HepG2 (cell line): ENCODE data around the gene ZNF341. TPM values are rescaled to one million over a fixed set of nuclear protein-coding genes. Genes with fewer than 3 reads are reported as not detected.

Experiments
- BATF2 ChIP-seq: sonication (generic); formaldehyde crosslinking; IDR thresholded peaks from 2 replicates; pipeline ENCODE4 v1.8.0; 2022; ENCODE audit warnings: mild to moderate bottlenecking, missing genetic modification reagents, moderate library complexity
- BCL6 ChIP-seq: IDR thresholded peaks from 2 replicates; pipeline ENCODE4 v1.6.1; 2016; ENCODE audit warnings: missing genetic modification reagents, missing compliant biosample characterization
- CBX2 ChIP-seq, 2 experiments: fragments of 200-600 bp in 1 of 2; sonication (generic); formaldehyde crosslinking in 1 of 2; IDR thresholded peaks; 2 replicates each; pipeline versions ENCODE4 v1.7.0 to v1.8.1; 2018 to 2022; ENCODE audit warnings: low read depth in 2 of 2, low read length in 1 of 2, mild to moderate bottlenecking in 1 of 2, missing genetic modification reagents in 1 of 2
- DMAP1 ChIP-seq: IDR thresholded peaks from 2 replicates; pipeline ENCODE4 v1.6.1; 2016
- FOSL1 ChIP-seq: sonication (generic); formaldehyde crosslinking; IDR thresholded peaks from 2 replicates; pipeline ENCODE4 v1.9.0; 2021; ENCODE audit warnings: missing genetic modification reagents, borderline replicate concordance
- FOSL2 ChIP-seq: sonication (generic); formaldehyde crosslinking; IDR thresholded peaks from 2 replicates; pipeline ENCODE4 v1.4.0; 2020; ENCODE audit warnings: missing genetic modification reagents
- JDP2 ChIP-seq: sonication (generic); formaldehyde crosslinking; IDR thresholded peaks from 2 replicates; pipeline ENCODE4 v1.8.1; 2022; ENCODE audit warnings: missing genetic modification reagents, borderline replicate concordance
- KLF16 ChIP-seq, 2 experiments: sonication (generic) in 1 of 2; formaldehyde crosslinking in 1 of 2; IDR thresholded peaks; 2 replicates each; pipeline versions ENCODE4 v1.6.1 to v1.8.0; 2016 to 2023; ENCODE audit warnings: missing genetic modification reagents in 2 of 2, missing compliant biosample characterization in 1 of 2
- KMT2A ChIP-seq: sonication (generic); formaldehyde crosslinking; IDR thresholded peaks from 2 replicates; pipeline ENCODE4 v1.4.0; 2020; ENCODE audit warnings: missing genetic modification reagents
- MAFK ChIP-seq, 2 experiments: IDR thresholded peaks in 1 of 2; conservative IDR thresholded peaks in 1 of 2; 2 replicates each; pipeline ENCODE4 v1.6.1; 2011; ENCODE audit warnings: improper control_type of control experiment in 2 of 2, low read length in 2 of 2
- MBD4 ChIP-seq: IDR thresholded peaks from 2 replicates; pipeline ENCODE4 v1.6.1; 2012; ENCODE audit warnings: low read length, inconsistent platforms, borderline replicate concordance
- MTA3 ChIP-seq: sonication (generic); formaldehyde crosslinking; IDR thresholded peaks from 2 replicates; pipeline ENCODE4 v1.4.0; 2020; ENCODE audit warnings: missing genetic modification reagents
- MTF1 ChIP-seq: sonication (generic); formaldehyde crosslinking; IDR thresholded peaks from 2 replicates; pipeline ENCODE4 v1.5.0; 2020; ENCODE audit warnings: missing genetic modification reagents
- PAF1 ChIP-seq: IDR thresholded peaks from 2 replicates; pipeline ENCODE4 v1.6.1; 2016; ENCODE audit warnings: missing genetic modification reagents, missing compliant biosample characterization
- RBM22 ChIP-seq: fragments of 200-400 bp; formaldehyde crosslinking; optimal IDR thresholded peaks from 2 replicates; pipeline ENCODE3; 2017; ENCODE audit warnings: mild to moderate bottlenecking, low read length, moderate library complexity
- RFX3 ChIP-seq: IDR thresholded peaks from 2 replicates; pipeline ENCODE4 v1.6.1; 2016; ENCODE audit warnings: missing biosample characterization, missing genetic modification reagents
- RFXAP ChIP-seq: sonication (generic); formaldehyde crosslinking; IDR thresholded peaks from 2 replicates; pipeline ENCODE4 v1.4.0; 2020; ENCODE audit warnings: missing genetic modification reagents, borderline replicate concordance
- SATB2 ChIP-seq: sonication (generic); formaldehyde crosslinking; IDR thresholded peaks from 2 replicates; pipeline ENCODE4 v1.5.0; 2020; ENCODE audit warnings: missing genetic modification reagents
- SSRP1 ChIP-seq: IDR thresholded peaks from 2 replicates; pipeline ENCODE4 v1.6.1; 2016; ENCODE audit warnings: control low read depth
- TEAD3 ChIP-seq: optimal IDR thresholded peaks from 2 replicates; pipeline ENCODE3; 2016; ENCODE audit warnings: borderline replicate concordance
- WIZ ChIP-seq: sonication (generic); formaldehyde crosslinking; IDR thresholded peaks from 2 replicates; pipeline ENCODE4 v1.5.1; 2020; ENCODE audit warnings: mild to moderate bottlenecking, missing genetic modification reagents
- XBP1 ChIP-seq: sonication (generic); formaldehyde crosslinking; IDR thresholded peaks from 2 replicates; pipeline ENCODE4 v1.5.0; 2020; ENCODE audit warnings: missing genetic modification reagents
- ZEB1 ChIP-seq: IDR thresholded peaks from 2 replicates; pipeline ENCODE4 v1.6.1; 2012; ENCODE audit warnings: mild to moderate bottlenecking, low read depth, inconsistent platforms; ENCODE audit not compliant: insufficient replicate concordance
- ZFP36 ChIP-seq: fragments of 150-350 bp; IDR thresholded peaks from 2 replicates; pipeline ENCODE4 v1.6.1; 2018; ENCODE audit warnings: borderline replicate concordance, low read length, low read depth; ENCODE audit not compliant: partially characterized antibody
- ZNF552 ChIP-seq: sonication (generic); formaldehyde crosslinking; IDR thresholded peaks from 2 replicates; pipeline ENCODE4 v1.9.0; 2022; ENCODE audit warnings: missing genetic modification reagents, mild to moderate bottlenecking, borderline replicate concordance
- ZNF564 ChIP-seq: sonication (generic); formaldehyde crosslinking; IDR thresholded peaks from 2 replicates; pipeline ENCODE4 v1.8.1; 2023; ENCODE audit warnings: mild to moderate bottlenecking, missing genetic modification reagents
- ZNF615 ChIP-seq: sonication (generic); formaldehyde crosslinking; IDR thresholded peaks from 2 replicates; pipeline ENCODE4 v1.5.0; 2020; ENCODE audit warnings: mild to moderate bottlenecking, missing genetic modification reagents, borderline replicate concordance
- ZNF749 ChIP-seq: sonication (generic); formaldehyde crosslinking; IDR thresholded peaks from 2 replicates; pipeline ENCODE4 v1.8.0; 2022; ENCODE audit warnings: mild to moderate bottlenecking, missing genetic modification reagents, moderate library complexity, borderline replicate concordance
- ZNF766 ChIP-seq: sonication (generic); formaldehyde crosslinking; IDR thresholded peaks from 2 replicates; pipeline ENCODE4 v1.5.0; 2020; ENCODE audit warnings: missing genetic modification reagents, borderline replicate concordance
- ZSCAN9 ChIP-seq: IDR thresholded peaks from 2 replicates; pipeline ENCODE4 v1.6.1; 2016; ENCODE audit warnings: borderline replicate concordance
- polyA plus RNA-seq, 8 experiments: library from polyadenylated mRNA; depleted of rRNA in 3 of 8; stranded (reverse) in 7 of 8; unstranded in 1 of 8; fragments of >200 nt; fragmentation: Illumina TruSeq in 4 of 8; extraction: Trizol in 4 of 8; gene quantifications; 2 replicates each; pipeline versions ENCODE4 v1.2.1 to v1.2.3, GENCODE V29; 2011 to 2016; ENCODE audit warnings: low read depth in 4 of 8, missing spikeins in 1 of 8, mixed read lengths in 1 of 8; ENCODE audit not compliant: insufficient read depth in 1 of 8
- total RNA-seq, 5 experiments: library from RNA; depleted of rRNA; stranded (reverse); fragments of >200 nt; fragmentation: Illumina TruSeq; extraction: Trizol; gene quantifications; 2 replicates each; pipeline ENCODE4 v1.2.3, GENCODE V29; 2016; ENCODE audit warnings: low read depth in 1 of 5
- TF ChIP-seq, protein P1 (sequence below): sonication (generic); formaldehyde crosslinking; IDR thresholded peaks from 2 replicates; pipeline ENCODE4 v1.5.1; 2020; ENCODE audit warnings: mild to moderate bottlenecking, moderate library complexity, missing genetic modification reagents

The ZNF341 gene
- total and polyA plus RNA-seq, 2 of the 13 experiments (the other 11 are each of a cell fraction or from before 2014, with no cell fraction given) = 1.1 to 2.2 TPM

DNA sequence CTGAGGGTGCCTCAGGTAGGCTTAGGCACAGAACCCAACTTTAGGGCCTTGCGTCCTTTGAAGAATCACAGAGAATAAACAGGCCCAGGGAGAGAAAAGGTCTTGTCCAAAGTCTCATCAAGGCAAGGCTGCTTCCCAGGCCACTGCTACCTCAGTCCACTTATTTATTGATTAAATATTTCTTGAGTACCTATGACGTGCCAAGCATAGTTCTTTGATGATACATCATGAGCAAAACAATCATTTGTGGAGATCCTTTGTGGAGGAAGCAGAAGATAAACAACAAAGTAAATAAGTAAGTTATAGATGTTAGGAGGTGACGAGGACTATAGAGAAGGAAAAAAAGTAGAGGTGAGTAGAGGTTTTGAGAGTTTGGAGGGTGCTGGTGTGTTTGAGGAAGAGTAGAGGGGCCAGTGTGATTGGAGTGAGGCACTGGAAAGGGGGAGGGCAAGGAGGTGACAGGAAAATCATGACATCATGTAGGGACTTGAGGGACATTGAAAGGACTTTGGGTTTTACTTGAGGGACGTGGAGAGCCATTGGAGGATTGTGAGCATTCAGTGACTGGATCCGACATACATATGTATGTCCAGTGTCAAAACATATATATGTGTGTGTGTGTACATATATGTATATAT lies 65.2 kb downstream of the ZNF341 start (continued):
- TF ChIP-seq SSRP1 (CRISPR knock-in tag) = no peak
- TF ChIP-seq XBP1 (CRISPR knock-in tag) = no peak
- TF ChIP-seq SATB2 (CRISPR knock-in tag) = no peak
- no peak for TF ChIP-seq KLF16 (CRISPR knock-in tag; IDR thresholded peaks at IDR 0.05)
- no peak for TF ChIP-seq ZNF615 (CRISPR knock-in tag)
- no peak for TF ChIP-seq ZNF749 (CRISPR knock-in tag)
- TF ChIP-seq ZNF552 = no peak
- TF ChIP-seq RBM22 = no peak
- TF ChIP-seq, protein P1, sequence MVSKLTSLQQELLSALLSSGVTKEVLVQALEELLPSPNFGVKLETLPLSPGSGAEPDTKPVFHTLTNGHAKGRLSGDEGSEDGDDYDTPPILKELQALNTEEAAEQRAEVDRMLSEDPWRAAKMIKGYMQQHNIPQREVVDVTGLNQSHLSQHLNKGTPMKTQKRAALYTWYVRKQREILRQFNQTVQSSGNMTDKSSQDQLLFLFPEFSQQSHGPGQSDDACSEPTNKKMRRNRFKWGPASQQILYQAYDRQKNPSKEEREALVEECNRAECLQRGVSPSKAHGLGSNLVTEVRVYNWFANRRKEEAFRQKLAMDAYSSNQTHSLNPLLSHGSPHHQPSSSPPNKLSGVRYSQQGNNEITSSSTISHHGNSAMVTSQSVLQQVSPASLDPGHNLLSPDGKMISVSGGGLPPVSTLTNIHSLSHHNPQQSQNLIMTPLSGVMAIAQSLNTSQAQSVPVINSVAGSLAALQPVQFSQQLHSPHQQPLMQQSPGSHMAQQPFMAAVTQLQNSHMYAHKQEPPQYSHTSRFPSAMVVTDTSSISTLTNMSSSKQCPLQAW (CRISPR knock-in tag) = no peak
- TF ChIP-seq ZSCAN9 = no peak
- no peak for TF ChIP-seq ZNF766 (CRISPR knock-in tag)
- no peak for TF ChIP-seq MTA3 (CRISPR knock-in tag)
- no peak for TF ChIP-seq BATF2 (CRISPR knock-in tag)
- no peak for TF ChIP-seq CBX2 (IDR thresholded peaks at IDR 0.05; ENCODE audit: low read depth, low read length)
- no peak for TF ChIP-seq CBX2 (CRISPR knock-in tag; IDR thresholded peaks at IDR 0.05; ENCODE audit: low read depth)
- peak; percentile 51; the same call in 1 of the 2 replicates for TF ChIP-seq FOSL2 (CRISPR knock-in tag)
- TF ChIP-seq JDP2 = no peak
- TF ChIP-seq DMAP1 (CRISPR knock-in tag) = no peak
- no peak for TF ChIP-seq RFXAP (CRISPR knock-in tag)
- no peak for TF ChIP-seq RFX3 (CRISPR knock-in tag)
- TF ChIP-seq WIZ (CRISPR knock-in tag) = no peak
- no peak for TF ChIP-seq PAF1 (CRISPR knock-in tag)
- TF ChIP-seq ZNF564 (CRISPR knock-in tag) = no peak
- no peak for TF ChIP-seq MBD4
- no peak for TF ChIP-seq FOSL1
- no peak for TF ChIP-seq MTF1 (CRISPR knock-in tag)
- TF ChIP-seq ZFP36 = no peak
- no peak for TF ChIP-seq MAFK (conservative IDR thresholded peaks at IDR 0.05 in 1 of 2, IDR thresholded peaks at IDR 0.05 in 1 of 2; ENCODE audit: low read length in 2 of 2)
- no peak for TF ChIP-seq BCL6 (CRISPR knock-in tag)
- TF ChIP-seq TEAD3 (CRISPR knock-in tag) = peak; percentile 73
- TF ChIP-seq ZEB1 = no peak
- TF ChIP-seq KMT2A = no peak
